ENCODE data around the gene GOLPH3. TPM values are rescaled to one million over a fixed set of nuclear protein-coding genes. Genes with fewer than 3 reads are reported as not detected.

GOLPH3 gene
- total RNA-seq, 2 donors from 2014 or later: 128 to 130 TPM

GRCh38 chr5:32144378-32145207 is 29.5 kb downstream of the GOLPH3 start:
- Histone ChIP-seq H3K9me3 (no peaks in the 10 kb centered on the region), H3K27me3 (no peaks in the 10 kb centered on the region), H3K27ac (no peak overlapping the region), H3K36me3 (no peaks in the 10 kb centered on the region), H3K4me1 (peaks cover 18% of the 10 kb centered on the region), H3K4me3 (no peak overlapping the region), H3K9ac (ENCODE audit: low read depth in 2 of 2, low read length in 2 of 2) (no peak overlapping the region)
- no peak for TF ChIP-seq CTCF (IDR thresholded peaks at IDR 0.05)
- intact Hi-C loops (cut with DNase I): no loop called here
- no peak for DNase-seq

- no peak for TF ChIP-seq CTCF (IDR thresholded peaks at IDR 0.05)
- Histone ChIP-seq H3K27me3 (no peaks in the 10 kb centered on the region), H3K36me3 (no peaks in the 10 kb centered on the region), H3K9ac (ENCODE audit: low read depth in 2 of 2, low read length in 2 of 2) (no peak overlapping the region), H3K27ac (no peak overlapping the region), H3K4me1 (peaks cover 18% of the 10 kb centered on the region), H3K9me3 (no peaks in the 10 kb centered on the region), H3K4me3 (no peak overlapping the region)
- intact Hi-C loops (cut with DNase I): no loop called here
- DNase-seq: no peak
Observed at GRCh38 chr5:32143617-32144377, 30.3 kb downstream of the GOLPH3 start.

- Histone ChIP-seq H3K27ac (no peak overlapping the region), H3K4me3 (no peak overlapping the region), H3K4me1 (no peaks in the 10 kb centered on the region), H3K36me3 (no peaks in the 10 kb centered on the region), H3K27me3 (no peaks in the 10 kb centered on the region), H3K9me3 (no peaks in the 10 kb centered on the region), H3K9ac (ENCODE audit: low read depth in 2 of 2, low read length in 2 of 2) (no peak overlapping the region)
- DNase-seq: no peak
- intact Hi-C loops (cut with DNase I): no loop called here
- no peak for TF ChIP-seq CTCF (IDR thresholded peaks at IDR 0.05)
Observed at GRCh38 chr5:32138839-32139493, 35.2 kb downstream of the GOLPH3 start.

GRCh38 chr5:32136342-32136741 is 37.8 kb downstream of the GOLPH3 start:
- Histone ChIP-seq H3K36me3 (no peaks in the 10 kb centered on the region), H3K4me3 (no peak overlapping the region), H3K4me1 (no peaks in the 10 kb centered on the region), H3K27me3 (no peaks in the 10 kb centered on the region), H3K9me3 (no peaks in the 10 kb centered on the region), H3K9ac (ENCODE audit: low read depth in 2 of 2, low read length in 2 of 2) (no peak overlapping the region), H3K27ac (no peak overlapping the region)
- DNase-seq: no peak
- intact Hi-C loops (cut with DNase I): no loop called here
- no peak for TF ChIP-seq CTCF (IDR thresholded peaks at IDR 0.05)

DNA sequence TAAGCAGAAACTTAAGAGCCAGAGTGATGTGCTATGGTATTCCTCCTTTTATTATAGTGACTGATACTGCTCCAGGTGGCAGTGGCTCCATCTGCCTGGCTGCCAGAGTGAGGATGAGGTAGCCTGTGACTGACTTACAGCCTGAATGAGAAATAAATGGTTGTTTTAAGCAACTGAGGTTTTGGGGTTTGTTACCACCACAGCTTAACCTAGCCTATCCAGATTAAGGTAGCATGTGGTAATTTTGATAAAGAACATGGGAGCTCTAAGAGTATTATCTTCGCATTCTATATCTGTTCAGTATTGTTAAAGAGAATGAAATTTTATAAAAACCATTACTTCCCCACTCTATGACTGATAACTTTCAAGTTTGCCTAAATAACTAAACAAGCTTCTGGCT is 39.0 kb downstream of the GOLPH3 start:
- H3K4me1 ChIP-seq: no peaks in the 10 kb centered on the region
- no peaks in the 10 kb centered on the region for H3K36me3 ChIP-seq
- H3K9me3 ChIP-seq: no peaks in the 10 kb centered on the region
- DNase-seq: no peak
- no peak overlapping the region for H3K4me3 ChIP-seq
- H3K9ac ChIP-seq (ENCODE audit: low read depth in 2 of 2, low read length in 2 of 2): no peak overlapping the region
- TF ChIP-seq CTCF (IDR thresholded peaks at IDR 0.05): no peak
- H3K27ac ChIP-seq: no peak overlapping the region
- intact Hi-C loops (cut with DNase I): no loop called here
- no peaks in the 10 kb centered on the region for H3K27me3 ChIP-seq
